Cardiac fibroblast (primary cell): ENCODE results near the gene TRIM9.

Source experiments
- DNase-seq, 2 donors: peaks; one replicate each; pipeline versions ENCODE4 v3.0.0 to v3.0.0-alpha.2; 2010; ENCODE audit warnings: low read depth in 2 of 2
- H3K4me3 ChIP-seq, 2 donors: replicated peaks in 1 of 2; 1 replicate in 1 of 2; 2 replicates in 1 of 2; pipeline ENCODE4 v1.5.1; 2011; ENCODE audit warnings: low read depth in 2 of 2, low read length in 2 of 2, mild to moderate bottlenecking in 2 of 2, moderate library complexity in 1 of 2
- TF ChIP-seq, protein P1 (sequence below): IDR thresholded peaks from one replicate; pipeline ENCODE4 v1.5.1; 2011; ENCODE audit warnings: low read depth, mild to moderate bottlenecking, low read length, inconsistent platforms

TRIM9 gene

DNA sequence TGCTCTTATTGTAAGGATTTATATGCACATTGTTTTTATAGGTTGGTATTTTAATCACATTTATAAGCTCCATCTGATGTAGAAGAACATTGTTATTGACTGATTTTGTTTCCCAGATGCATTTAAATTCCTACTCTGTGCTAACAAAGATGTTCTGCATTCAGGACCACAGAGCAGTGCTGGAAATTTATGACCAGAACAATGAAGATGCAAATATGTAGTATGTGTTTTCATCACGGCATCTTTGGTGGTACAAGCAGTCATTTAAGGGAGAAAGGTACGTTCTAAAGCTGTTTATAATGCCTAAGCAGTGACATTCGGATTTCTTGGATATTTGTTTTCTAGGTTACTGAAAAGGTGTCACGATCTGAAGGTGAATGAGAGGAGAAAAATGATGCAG is 66.5 kb downstream of the TRIM9 start:
- DNase-seq = no peak
- TF ChIP-seq, protein P1, sequence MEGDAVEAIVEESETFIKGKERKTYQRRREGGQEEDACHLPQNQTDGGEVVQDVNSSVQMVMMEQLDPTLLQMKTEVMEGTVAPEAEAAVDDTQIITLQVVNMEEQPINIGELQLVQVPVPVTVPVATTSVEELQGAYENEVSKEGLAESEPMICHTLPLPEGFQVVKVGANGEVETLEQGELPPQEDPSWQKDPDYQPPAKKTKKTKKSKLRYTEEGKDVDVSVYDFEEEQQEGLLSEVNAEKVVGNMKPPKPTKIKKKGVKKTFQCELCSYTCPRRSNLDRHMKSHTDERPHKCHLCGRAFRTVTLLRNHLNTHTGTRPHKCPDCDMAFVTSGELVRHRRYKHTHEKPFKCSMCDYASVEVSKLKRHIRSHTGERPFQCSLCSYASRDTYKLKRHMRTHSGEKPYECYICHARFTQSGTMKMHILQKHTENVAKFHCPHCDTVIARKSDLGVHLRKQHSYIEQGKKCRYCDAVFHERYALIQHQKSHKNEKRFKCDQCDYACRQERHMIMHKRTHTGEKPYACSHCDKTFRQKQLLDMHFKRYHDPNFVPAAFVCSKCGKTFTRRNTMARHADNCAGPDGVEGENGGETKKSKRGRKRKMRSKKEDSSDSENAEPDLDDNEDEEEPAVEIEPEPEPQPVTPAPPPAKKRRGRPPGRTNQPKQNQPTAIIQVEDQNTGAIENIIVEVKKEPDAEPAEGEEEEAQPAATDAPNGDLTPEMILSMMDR = no peak
- no peak overlapping the region for H3K4me3 ChIP-seq

DNA sequence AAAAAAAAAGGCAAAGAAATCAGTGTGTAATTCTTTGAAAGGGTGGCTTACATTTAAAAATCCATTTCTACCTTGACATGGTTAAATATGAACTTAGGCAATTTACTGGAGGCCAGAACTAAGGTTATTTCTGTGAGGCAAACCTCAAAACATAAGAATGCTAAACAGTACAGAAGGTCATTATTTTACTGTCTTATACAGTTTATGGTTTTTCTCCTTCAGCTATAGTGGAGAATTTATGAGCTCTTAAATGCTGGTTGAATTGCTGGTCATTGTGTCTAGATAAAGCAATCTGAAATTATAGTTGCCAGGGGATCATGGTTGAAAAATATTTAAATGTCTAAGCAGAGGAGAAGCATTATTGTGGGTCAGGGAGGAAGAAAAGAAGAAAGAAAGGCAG is 70.5 kb downstream of the TRIM9 start:
- DNase-seq = no peak
- H3K4me3 ChIP-seq = no peak overlapping the region
- TF ChIP-seq, protein P1 = no peak

DNA sequence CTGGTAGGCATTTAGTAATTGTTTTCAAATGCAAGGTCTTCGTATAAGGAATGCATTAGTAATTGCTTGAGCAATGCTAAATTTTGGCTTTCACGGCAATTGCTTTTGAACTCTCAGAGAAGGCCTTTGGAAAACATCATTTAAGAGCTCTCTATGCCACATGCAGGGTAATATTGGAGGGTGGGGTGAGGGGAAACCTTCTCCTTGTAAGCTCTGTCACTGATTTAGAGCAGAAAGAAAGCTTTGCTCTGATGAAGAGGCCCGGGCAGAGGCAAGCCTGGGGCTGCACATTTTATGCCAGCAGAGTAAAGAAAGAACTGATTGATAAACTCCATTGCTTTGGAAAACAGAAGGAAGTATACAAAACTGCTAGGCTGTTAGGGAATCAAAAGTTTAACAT is 70.9 kb downstream of the TRIM9 start:
- TF ChIP-seq, protein P1 = no peak
- H3K4me3 ChIP-seq = no peak overlapping the region
- DNase-seq = no peak

DNA sequence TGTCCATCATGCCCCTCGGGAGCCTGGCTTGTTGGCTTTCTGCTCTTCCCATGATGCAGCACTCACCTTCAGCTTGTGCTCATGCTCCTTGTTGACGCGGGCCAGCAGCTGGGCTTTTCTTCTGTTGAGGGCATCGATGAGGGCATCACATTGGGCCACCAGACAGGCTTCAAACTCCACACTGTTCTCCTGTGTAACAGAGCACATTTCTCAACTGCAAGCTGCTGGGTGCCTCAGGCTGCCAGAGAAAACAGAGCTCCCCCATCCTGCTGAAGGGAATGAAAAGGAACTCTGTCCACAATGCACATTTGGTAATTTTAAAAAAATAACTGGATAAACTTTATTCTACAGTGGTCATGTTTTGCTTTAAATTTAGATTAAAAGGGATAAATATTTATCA is 72.1 kb downstream of the TRIM9 start:
- no peak overlapping the region for H3K4me3 ChIP-seq
- TF ChIP-seq, protein P1 = no peak
- DNase-seq = no peak

DNA sequence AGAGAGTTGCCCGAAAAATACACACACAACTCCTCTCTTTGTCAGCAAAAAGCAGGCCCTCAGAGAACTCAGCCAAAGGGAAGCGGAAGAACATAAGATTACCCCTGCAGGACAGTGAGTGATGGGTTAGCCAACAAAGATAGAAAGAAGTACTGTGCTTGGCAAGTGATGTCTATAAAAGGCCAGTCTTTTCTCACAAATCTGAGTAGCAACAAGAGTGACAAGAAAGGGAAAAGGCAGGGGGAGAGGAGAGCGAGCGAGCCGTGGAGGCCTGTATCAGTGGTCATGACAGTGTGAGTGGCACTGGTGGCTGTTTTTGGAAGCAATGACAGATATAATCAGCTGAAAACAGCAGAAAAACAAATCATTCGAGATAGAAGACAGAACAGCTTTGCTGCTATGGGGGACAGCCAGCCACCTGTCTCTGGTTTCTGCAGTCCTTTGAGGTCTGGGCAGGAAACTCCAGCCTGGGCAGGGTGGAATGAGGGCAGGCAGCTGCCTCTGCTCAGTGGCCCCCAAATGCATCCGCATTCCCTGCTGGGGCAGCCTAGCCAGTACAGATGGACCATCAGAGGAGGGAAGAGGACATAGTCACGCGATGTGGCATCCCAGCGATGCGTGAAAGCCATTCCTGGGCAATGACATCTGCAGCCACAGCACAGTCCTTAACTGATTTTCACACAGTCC is 74.7 kb downstream of the TRIM9 start:
- DNase-seq = peak in 1 of 2 donors; percentile 24
- TF ChIP-seq, protein P1 = no peak
- H3K4me3 ChIP-seq = no peak overlapping the region

DNA sequence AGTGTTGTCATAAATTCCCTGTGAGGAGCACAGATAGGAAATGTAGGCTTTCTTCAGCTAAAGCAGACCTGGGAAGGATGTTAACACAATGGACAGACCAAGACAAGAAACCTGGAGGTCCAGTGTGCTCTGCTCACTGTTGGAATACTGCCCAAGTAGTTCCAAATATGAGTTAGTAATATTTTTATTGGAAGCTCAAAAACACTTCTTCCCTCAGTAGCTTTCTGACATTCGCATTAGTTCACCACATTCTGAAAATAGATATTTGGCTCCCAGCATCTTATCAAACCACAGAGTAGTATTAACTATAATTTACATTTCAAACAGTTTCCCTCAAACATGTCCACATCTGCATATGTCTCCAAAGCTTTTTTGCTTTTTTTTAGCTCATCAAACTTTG is 75.8 kb downstream of the TRIM9 start:
- DNase-seq = peak in 1 of 2 donors; percentile 27
- TF ChIP-seq, protein P1 = no peak
- H3K4me3 ChIP-seq = no peak overlapping the region

DNA sequence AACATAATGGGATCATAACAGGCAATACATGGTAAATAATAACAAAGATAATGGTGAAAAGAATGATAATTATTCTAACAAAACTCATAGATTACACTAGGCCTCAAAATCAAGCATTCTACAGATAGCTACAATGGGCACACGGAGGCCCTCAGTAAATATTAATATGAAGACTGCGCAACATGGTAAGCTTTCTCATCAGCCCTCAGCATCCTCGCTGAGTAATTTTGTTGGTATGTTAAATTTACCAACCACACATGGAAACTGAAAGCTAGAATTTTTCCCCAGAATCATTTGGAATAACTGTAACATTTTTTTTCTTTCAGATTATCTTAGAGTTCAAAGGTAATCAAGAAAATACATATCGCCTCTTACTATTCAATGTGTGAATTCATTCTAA is 76.4 kb downstream of the TRIM9 start:
- DNase-seq = peak; percentile 31 to 52
- TF ChIP-seq, protein P1 = no peak
- no peak overlapping the region for H3K4me3 ChIP-seq
